Measurements from ENCODE around the gene DEGS2. TPM values are rescaled to one million over a fixed set of nuclear protein-coding genes. Genes with fewer than 3 reads are reported as not detected.

Gene DEGS2
- total and polyA plus RNA-seq, 4 donors, result 3.6 to 7.4 (median 5.7) TPM

GRCh38 chr14:100201701-100202100 is 42.3 kb upstream of the DEGS2 start:
- no peak for TF ChIP-seq CTCF (IDR thresholded peaks at IDR 0.05; ENCODE audit: control extremely low read depth, extremely low read depth)
- ATAC-seq (ENCODE audit: insufficient read depth, low FRiP score) (no peak), DNase-seq (no peak)
- Histone ChIP-seq H3K4me3 (no peak overlapping the region), H3K9ac (ENCODE audit: insufficient read depth in 1 of 2, low read length in 2 of 2) (no peak overlapping the region), H3K36me3 (ENCODE audit: control insufficient read depth in 4 of 4, insufficient read depth in 4 of 4, low read length in 4 of 4) (no peaks in the 10 kb centered on the region), H3K27ac (ENCODE audit: low read depth in 1 of 2, low read length in 1 of 2) (no peak overlapping the region), H3K27me3 (ENCODE audit: control insufficient read depth in 3 of 3, insufficient read depth in 3 of 3, low read length in 2 of 3) (no peaks in the 10 kb centered on the region), H3K9me3 (ENCODE audit: control insufficient read depth in 4 of 4, insufficient read depth in 3 of 4, low read length in 3 of 4) (no peaks in the 10 kb centered on the region), H3K4me1 (ENCODE audit: control insufficient read depth in 5 of 5, insufficient read depth in 5 of 5, low read length in 5 of 5) (peaks cover 0 to 2% (median 0%) of the 10 kb centered on the region in 5 donors)
- WGBS, 2 donors, result 84 to 86% methylated on average over 5 of the region's 5 CpGs

GRCh38 chr14:100200311-100200710 is 40.9 kb upstream of the DEGS2 start:
- Histone ChIP-seq H3K36me3 (ENCODE audit: control insufficient read depth in 4 of 4, insufficient read depth in 4 of 4, low read length in 4 of 4) (no peaks in the 10 kb centered on the region), H3K4me3 (no peak overlapping the region), H3K9ac (ENCODE audit: insufficient read depth in 1 of 2, low read length in 2 of 2) (no peak overlapping the region), H3K27me3 (ENCODE audit: control insufficient read depth in 3 of 3, insufficient read depth in 3 of 3, low read length in 2 of 3) (no peaks in the 10 kb centered on the region), H3K4me1 (ENCODE audit: control insufficient read depth in 5 of 5, insufficient read depth in 5 of 5, low read length in 5 of 5) (peaks cover 0 to 2% (median 0%) of the 10 kb centered on the region in 5 donors), H3K27ac (ENCODE audit: low read depth in 1 of 2, low read length in 1 of 2) (no peak overlapping the region), H3K9me3 (ENCODE audit: control insufficient read depth in 4 of 4, insufficient read depth in 3 of 4, low read length in 3 of 4) (no peaks in the 10 kb centered on the region)
- TF ChIP-seq CTCF (IDR thresholded peaks at IDR 0.05; ENCODE audit: control extremely low read depth, extremely low read depth), result no peak
- 87 to 93% methylated on average over 3 of the region's 3 CpGs for WGBS, 2 donors
- no peak for ATAC-seq (ENCODE audit: insufficient read depth, low FRiP score)
- DNase-seq, result no peak

GRCh38 chr14:100199240-100199860 is 39.9 kb upstream of the DEGS2 start:
- ATAC-seq (ENCODE audit: insufficient read depth, low FRiP score) (no peak), DNase-seq (no peak)
- 91 to 92% methylated on average over 8 of the region's 8 CpGs for WGBS, 2 donors

More at GRCh38 chr14:100199240-100199860, 39.9 kb upstream of the DEGS2 start:
- H3K9ac ChIP-seq (ENCODE audit: insufficient read depth in 1 of 2, low read length in 2 of 2), result no peak overlapping the region
- no peaks in the 10 kb centered on the region for H3K36me3 ChIP-seq (ENCODE audit: control insufficient read depth in 4 of 4, insufficient read depth in 4 of 4, low read length in 4 of 4)
- H3K4me1 ChIP-seq (ENCODE audit: control insufficient read depth in 5 of 5, insufficient read depth in 5 of 5, low read length in 5 of 5), result no peaks in the 10 kb centered on the region
- no peaks in the 10 kb centered on the region for H3K27me3 ChIP-seq (ENCODE audit: control insufficient read depth in 3 of 3, insufficient read depth in 3 of 3, low read length in 2 of 3)
- no peak for TF ChIP-seq CTCF (IDR thresholded peaks at IDR 0.05; ENCODE audit: control extremely low read depth, extremely low read depth)
- H3K4me3 ChIP-seq, result no peak overlapping the region
- no peaks in the 10 kb centered on the region for H3K9me3 ChIP-seq (ENCODE audit: control insufficient read depth in 4 of 4, insufficient read depth in 3 of 4, low read length in 3 of 4)
- H3K27ac ChIP-seq (ENCODE audit: low read depth in 1 of 2, low read length in 1 of 2), result no peak overlapping the region
